Measurements from ENCODE around the gene VAV2.

DNA sequence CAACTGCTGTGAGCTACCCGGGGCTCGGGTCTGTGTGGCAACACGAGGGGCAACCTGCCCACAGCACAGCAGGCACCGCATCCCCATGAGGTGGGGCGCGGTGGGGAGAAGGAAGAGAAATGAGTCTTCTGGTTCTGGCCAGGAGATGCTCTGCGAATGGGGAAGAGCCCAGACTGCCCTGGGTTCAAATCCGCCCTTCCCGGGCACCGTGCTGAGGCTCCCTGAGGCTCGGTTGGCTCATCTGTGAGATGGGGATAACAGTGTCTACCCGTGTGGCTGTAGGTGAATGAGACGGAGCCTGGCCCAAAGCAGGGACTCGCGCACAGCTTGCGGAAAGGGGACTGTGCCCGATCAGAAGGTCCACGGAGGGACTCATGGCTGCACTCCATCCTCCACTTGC lies 123.9 kb downstream of the VAV2 start:
- TF ChIP-seq POLR2A (IDR thresholded peaks at IDR 0.05): no peak
- TF ChIP-seq, protein P1, sequence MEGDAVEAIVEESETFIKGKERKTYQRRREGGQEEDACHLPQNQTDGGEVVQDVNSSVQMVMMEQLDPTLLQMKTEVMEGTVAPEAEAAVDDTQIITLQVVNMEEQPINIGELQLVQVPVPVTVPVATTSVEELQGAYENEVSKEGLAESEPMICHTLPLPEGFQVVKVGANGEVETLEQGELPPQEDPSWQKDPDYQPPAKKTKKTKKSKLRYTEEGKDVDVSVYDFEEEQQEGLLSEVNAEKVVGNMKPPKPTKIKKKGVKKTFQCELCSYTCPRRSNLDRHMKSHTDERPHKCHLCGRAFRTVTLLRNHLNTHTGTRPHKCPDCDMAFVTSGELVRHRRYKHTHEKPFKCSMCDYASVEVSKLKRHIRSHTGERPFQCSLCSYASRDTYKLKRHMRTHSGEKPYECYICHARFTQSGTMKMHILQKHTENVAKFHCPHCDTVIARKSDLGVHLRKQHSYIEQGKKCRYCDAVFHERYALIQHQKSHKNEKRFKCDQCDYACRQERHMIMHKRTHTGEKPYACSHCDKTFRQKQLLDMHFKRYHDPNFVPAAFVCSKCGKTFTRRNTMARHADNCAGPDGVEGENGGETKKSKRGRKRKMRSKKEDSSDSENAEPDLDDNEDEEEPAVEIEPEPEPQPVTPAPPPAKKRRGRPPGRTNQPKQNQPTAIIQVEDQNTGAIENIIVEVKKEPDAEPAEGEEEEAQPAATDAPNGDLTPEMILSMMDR (IDR thresholded peaks at IDR 0.05): no peak
